ENCODE results near the gene CACNB2. TPM values are rescaled to one million over a fixed set of nuclear protein-coding genes. Genes with fewer than 3 reads are reported as not detected.

Gene CACNB2
- total RNA-seq, 1 experiment from 2014 or later: not detected

- Histone ChIP-seq H3K27ac (ENCODE audit: low read length) (no peak overlapping the region), H3K4me3 (ENCODE audit: low read depth in 2 of 2, low read length in 2 of 2) (no peak overlapping the region), H3K27me3 (ENCODE audit: control insufficient read depth, insufficient read depth, low read length) (no peaks in the 10 kb centered on the region), H3K9me3 (ENCODE audit: control insufficient read depth, insufficient read depth, low read depth, low read length) (no peaks in the 10 kb centered on the region), H3K4me1 (ENCODE audit: control insufficient read depth, insufficient read depth, low read length) (no peaks in the 10 kb centered on the region), H3K36me3 (ENCODE audit: control insufficient read depth, insufficient read depth, low read length) (no peaks in the 10 kb centered on the region)
- ChIA-PET CTCF (no interaction called here), POLR2A (no interaction called here)
- in situ Hi-C loops (cut with HindIII; ENCODE audit: low pct_unique_long_range_greater_than_20kb, low sequenced_read_pairs): no loop called here
- intact Hi-C loops (cut with micrococcal nuclease; ENCODE audit: unreplicated experiment): no loop called here
- no TSS peak for BruUV-seq (replicated peaks)
- no peak for TF ChIP-seq POLR2AphosphoS5 (IDR thresholded peaks at IDR 0.05; ENCODE audit: low read depth, low read length)
- no peak for TF ChIP-seq REST (IDR thresholded peaks at IDR 0.05; ENCODE audit: insufficient read depth in 1 of 2, low read depth in 2 of 2, low read length in 1 of 2)
- no peak for TF ChIP-seq SIN3A (IDR thresholded peaks at IDR 0.05; ENCODE audit: borderline replicate concordance, insufficient read depth, low read depth, low read length)
- no peak for TF ChIP-seq CTCF (IDR thresholded peaks at IDR 0.05)
- TF ChIP-seq TCF7L2 (IDR thresholded peaks at IDR 0.05; ENCODE audit: low read depth, low read length): no peak
- DNase-seq (ENCODE audit: low read depth, low spot score) (no peak), ATAC-seq (no peak)
Observed at GRCh38 chr10:18221882-18222281, 81.7 kb downstream of the CACNB2 start.

GRCh38 chr10:18222866-18223265 lies 82.6 kb downstream of the CACNB2 start:
- no peaks in the 10 kb centered on the region for H3K4me1 ChIP-seq (ENCODE audit: control insufficient read depth, insufficient read depth, low read length)
- intact Hi-C loops (cut with micrococcal nuclease; ENCODE audit: unreplicated experiment): no loop called here
- POLR2A ChIA-PET: no interaction called here
- no peak for TF ChIP-seq REST (IDR thresholded peaks at IDR 0.05; ENCODE audit: insufficient read depth in 1 of 2, low read depth in 2 of 2, low read length in 1 of 2)
- no peak for TF ChIP-seq TCF7L2 (IDR thresholded peaks at IDR 0.05; ENCODE audit: low read depth, low read length)
- CTCF ChIA-PET: no interaction called here
- in situ Hi-C loops (cut with HindIII; ENCODE audit: low pct_unique_long_range_greater_than_20kb, low sequenced_read_pairs): no loop called here
- BruUV-seq (replicated peaks): no TSS peak
- H3K27me3 ChIP-seq (ENCODE audit: control insufficient read depth, insufficient read depth, low read length): no peaks in the 10 kb centered on the region
- DNase-seq (ENCODE audit: low read depth, low spot score) (no peak), ATAC-seq (no peak)
- no peak overlapping the region for H3K4me3 ChIP-seq (ENCODE audit: low read depth in 2 of 2, low read length in 2 of 2)
- H3K9me3 ChIP-seq (ENCODE audit: control insufficient read depth, insufficient read depth, low read depth, low read length): no peaks in the 10 kb centered on the region
- H3K27ac ChIP-seq (ENCODE audit: low read length): no peak overlapping the region
- no peaks in the 10 kb centered on the region for H3K36me3 ChIP-seq (ENCODE audit: control insufficient read depth, insufficient read depth, low read length)

Data from Panc1 (cell line).